Osteoblast (primary cell): Measurements from ENCODE around the gene NADSYN1. TPM values are rescaled to one million over a fixed set of nuclear protein-coding genes. Genes with fewer than 3 reads are reported as not detected.

Source experiments
- DNase-seq: peaks from one replicate; pipeline ENCODE4 v3.0.0; 2011; ENCODE audit warnings: low spot score, mixed read lengths; ENCODE audit not compliant: insufficient read length; ENCODE audit errors: missing footprints
- H2AFZ ChIP-seq: 2 replicates; pipeline ENCODE4 v1.6.0; 2011; ENCODE audit warnings: mild to moderate bottlenecking, low read length
- H3K27ac ChIP-seq: 2 replicates; pipeline ENCODE4 v1.5.1; 2011; ENCODE audit warnings: mild to moderate bottlenecking, low read depth, low read length, moderate library complexity
- H3K27me3 ChIP-seq: 2 replicates; pipeline ENCODE4 v1.6.0; 2012; ENCODE audit warnings: mild to moderate bottlenecking, control low read depth, inconsistent platforms, low read length, moderate library complexity; ENCODE audit not compliant: insufficient read depth
- H3K36me3 ChIP-seq: 2 replicates; pipeline ENCODE4 v1.5.1; 2011; ENCODE audit warnings: mild to moderate bottlenecking, low read length, control low read depth, moderate library complexity; ENCODE audit not compliant: insufficient read depth
- H3K4me1 ChIP-seq: 2 replicates; pipeline ENCODE4 v1.5.1; 2011; ENCODE audit warnings: mild to moderate bottlenecking, low read length, control low read depth, moderate library complexity; ENCODE audit not compliant: insufficient read depth
- H3K4me2 ChIP-seq: 2 replicates; pipeline ENCODE4 v1.6.0; 2011; ENCODE audit warnings: mild to moderate bottlenecking, low read length; ENCODE audit not compliant: insufficient read depth
- H3K4me3 ChIP-seq: fragments of 200-600 bp; sonication (generic); 3 replicates; pipeline ENCODE4 v1.5.1; 2012; ENCODE audit warnings: mild to moderate bottlenecking, low read length, inconsistent platforms; ENCODE audit not compliant: insufficient read depth
- H3K79me2 ChIP-seq: 2 replicates; pipeline ENCODE4 v1.6.0; 2012; ENCODE audit warnings: mild to moderate bottlenecking, low read length, control low read depth, inconsistent platforms; ENCODE audit not compliant: insufficient read depth
- H3K9me3 ChIP-seq: 2 replicates; pipeline ENCODE4 v1.5.1; 2011; ENCODE audit warnings: low read depth, low read length, control low read depth
- H4K20me1 ChIP-seq: 2 replicates; pipeline ENCODE4 v1.6.0; 2012; ENCODE audit warnings: mild to moderate bottlenecking, low read length, control low read depth; ENCODE audit not compliant: insufficient read depth
- total RNA-seq: library from RNA; depleted of rRNA; stranded (reverse); fragments of >200 nt; gene quantifications from 2 replicates; pipeline ENCODE4 v1.2.3, GENCODE V29; 2012
- TF ChIP-seq, protein P1 (sequence below): IDR thresholded peaks from 2 replicates; pipeline ENCODE4 v1.5.1; 2011; ENCODE audit warnings: mild to moderate bottlenecking, low read depth, low read length, moderate library complexity; ENCODE audit errors: extremely low read depth

NADSYN1 gene
- total RNA-seq, 1 donor: 81.1 TPM

DNA sequence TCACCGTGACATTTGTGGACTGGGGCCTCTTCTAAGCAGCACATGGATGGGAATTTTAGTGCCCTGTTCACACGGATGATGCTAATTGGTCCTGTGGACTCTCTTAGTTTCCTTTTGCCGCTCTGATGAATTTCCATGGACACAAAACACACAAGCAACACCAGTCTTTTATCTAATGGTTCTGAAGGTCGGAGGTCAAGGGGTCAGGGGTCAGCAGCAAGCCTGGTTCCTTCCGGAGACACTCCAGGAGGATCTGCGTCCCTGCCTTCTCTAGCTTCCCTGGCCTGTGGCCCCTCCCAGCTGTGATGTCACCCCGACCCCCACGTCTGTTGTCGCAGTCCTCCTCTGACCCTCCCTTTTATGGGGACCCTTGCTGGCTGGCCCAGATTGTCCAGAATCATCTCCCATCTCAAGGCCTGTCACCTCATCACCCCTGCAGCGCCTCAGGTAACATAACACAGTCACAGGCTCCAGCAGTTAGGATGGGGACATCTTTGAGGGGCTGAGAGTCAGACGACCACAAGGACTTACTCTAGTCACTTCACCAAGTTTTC is 6.8 kb downstream of the NADSYN1 start:
- TF ChIP-seq, protein P1, sequence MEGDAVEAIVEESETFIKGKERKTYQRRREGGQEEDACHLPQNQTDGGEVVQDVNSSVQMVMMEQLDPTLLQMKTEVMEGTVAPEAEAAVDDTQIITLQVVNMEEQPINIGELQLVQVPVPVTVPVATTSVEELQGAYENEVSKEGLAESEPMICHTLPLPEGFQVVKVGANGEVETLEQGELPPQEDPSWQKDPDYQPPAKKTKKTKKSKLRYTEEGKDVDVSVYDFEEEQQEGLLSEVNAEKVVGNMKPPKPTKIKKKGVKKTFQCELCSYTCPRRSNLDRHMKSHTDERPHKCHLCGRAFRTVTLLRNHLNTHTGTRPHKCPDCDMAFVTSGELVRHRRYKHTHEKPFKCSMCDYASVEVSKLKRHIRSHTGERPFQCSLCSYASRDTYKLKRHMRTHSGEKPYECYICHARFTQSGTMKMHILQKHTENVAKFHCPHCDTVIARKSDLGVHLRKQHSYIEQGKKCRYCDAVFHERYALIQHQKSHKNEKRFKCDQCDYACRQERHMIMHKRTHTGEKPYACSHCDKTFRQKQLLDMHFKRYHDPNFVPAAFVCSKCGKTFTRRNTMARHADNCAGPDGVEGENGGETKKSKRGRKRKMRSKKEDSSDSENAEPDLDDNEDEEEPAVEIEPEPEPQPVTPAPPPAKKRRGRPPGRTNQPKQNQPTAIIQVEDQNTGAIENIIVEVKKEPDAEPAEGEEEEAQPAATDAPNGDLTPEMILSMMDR: no peak
- Histone ChIP-seq H3K27ac (no peak overlapping the region), H4K20me1 (peaks cover 3% of the 10 kb centered on the region), H3K4me2 (no peak overlapping the region), H2AFZ (no peak overlapping the region), H3K4me3 (no peak overlapping the region), H3K4me1 (no peaks in the 10 kb centered on the region), H3K9me3 (no peaks in the 10 kb centered on the region), H3K36me3 (peaks cover 62% of the 10 kb centered on the region), H3K27me3 (no peaks in the 10 kb centered on the region), H3K79me2 (peaks cover 3% of the 10 kb centered on the region)
- DNase-seq: no peak

DNA sequence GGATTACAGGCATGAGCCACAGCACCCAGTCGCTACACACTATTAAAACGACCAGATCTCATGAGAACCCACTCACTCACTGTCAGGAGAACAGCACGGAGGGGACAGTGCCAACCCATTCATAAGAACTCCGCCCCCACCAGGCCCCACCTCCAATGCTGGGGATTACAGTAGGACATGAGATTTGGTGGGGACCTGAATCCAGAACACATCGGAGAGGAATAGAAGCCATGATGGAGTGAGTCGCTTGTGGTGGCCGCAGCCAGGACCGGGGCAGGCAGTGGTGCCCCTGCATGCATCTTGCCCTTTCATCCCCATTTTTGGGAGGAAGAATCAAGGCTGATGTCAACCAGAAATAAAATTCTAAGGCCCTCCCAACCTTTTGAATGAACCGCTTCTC is 8.7 kb downstream of the NADSYN1 start:
- Histone ChIP-seq H3K9me3 (no peaks in the 10 kb centered on the region), H3K4me2 (no peak overlapping the region), H3K4me3 (no peak overlapping the region), H2AFZ (no peak overlapping the region), H3K36me3 (peaks cover 45% of the 10 kb centered on the region), H3K27ac (no peak overlapping the region), H3K4me1 (no peaks in the 10 kb centered on the region), H3K79me2 (no peaks in the 10 kb centered on the region), H4K20me1 (peaks cover 2% of the 10 kb centered on the region), H3K27me3 (no peaks in the 10 kb centered on the region)
- TF ChIP-seq, protein P1: no peak
- no peak for DNase-seq

GRCh38 chr11:71462726-71463125 is 9.7 kb downstream of the NADSYN1 start:
- Histone ChIP-seq H3K9me3 (no peaks in the 10 kb centered on the region), H3K79me2 (no peaks in the 10 kb centered on the region), H3K36me3 (peaks cover 39% of the 10 kb centered on the region), H2AFZ (no peak overlapping the region), H3K27me3 (no peaks in the 10 kb centered on the region), H3K4me2 (no peak overlapping the region), H3K4me3 (no peak overlapping the region), H3K27ac (no peak overlapping the region), H4K20me1 (no peaks in the 10 kb centered on the region), H3K4me1 (no peaks in the 10 kb centered on the region)
- no peak for DNase-seq
- TF ChIP-seq, protein P1: no peak

- Histone ChIP-seq H3K27me3 (no peaks in the 10 kb centered on the region), H3K4me3 (no peak overlapping the region), H3K36me3 (peaks cover 31% of the 10 kb centered on the region), H4K20me1 (no peaks in the 10 kb centered on the region), H3K9me3 (no peaks in the 10 kb centered on the region), H3K4me1 (no peaks in the 10 kb centered on the region), H3K79me2 (no peaks in the 10 kb centered on the region), H3K4me2 (no peak overlapping the region), H3K27ac (no peak overlapping the region), H2AFZ (no peak overlapping the region)
- TF ChIP-seq, protein P1: no peak
- DNase-seq: no peak
These were observed 10.6 kb downstream of the NADSYN1 start for GRCh38 chr11:71463331-71464211.
